ENCODE data around the gene GPR27. TPM values are rescaled to one million over a fixed set of nuclear protein-coding genes. Genes with fewer than 3 reads are reported as not detected.

GPR27 gene
- total RNA-seq, 1 experiment from 2014 or later: 15.5 TPM

- Histone ChIP-seq H3T11ph (ENCODE audit: low read length) (no peak overlapping the region), H3K4me2 (ENCODE audit: insufficient read depth, insufficient read length, low read length) (no peak overlapping the region), H3K4ac (ENCODE audit: low read depth, low read length) (no peak overlapping the region), H3K27ac (ENCODE audit: insufficient read length, low read depth, low read length) (no peak overlapping the region), H3K4me1 (ENCODE audit: insufficient read depth, low read length) (peaks cover 6% of the 10 kb centered on the region; the same call in 1 of the 2 replicates), H2BK5ac (ENCODE audit: insufficient read length, low read length) (no peak overlapping the region), H4K20me1 (ENCODE audit: control insufficient read depth, insufficient read depth, insufficient read length) (no peaks in the 10 kb centered on the region), H2BK12ac (ENCODE audit: insufficient read length, low read depth, low read length) (no peak overlapping the region), H4K91ac (ENCODE audit: insufficient read length, low read depth, low read length) (no peak overlapping the region), H3K23ac (ENCODE audit: insufficient read length, low read depth, low read length) (no peak overlapping the region), H4K5ac (ENCODE audit: insufficient read length, low read depth, low read length) (no peak overlapping the region), H3K56ac (ENCODE audit: insufficient read length, low read depth, low read length) (no peak overlapping the region), H2BK15ac (ENCODE audit: low read depth, low read length) (no peak overlapping the region), H3K23me2 (ENCODE audit: insufficient read length, low read depth, low read length, poor library complexity, severe bottlenecking) (no peaks in the 10 kb centered on the region), H2AK5ac (ENCODE audit: insufficient read length, low read length) (no peak overlapping the region), H3K79me1 (ENCODE audit: insufficient read depth, low read depth, low read length, poor library complexity, severe bottlenecking) (no peaks in the 10 kb centered on the region), H4K8ac (replicated peaks; ENCODE audit: insufficient read length, low read depth, low read length) (no peak overlapping the region), H3K9me3 (ENCODE audit: control insufficient read depth, low read depth, low read length) (no peaks in the 10 kb centered on the region), H3K9ac (ENCODE audit: extremely low read depth, insufficient read length, low read length) (no peak overlapping the region), H3K79me2 (ENCODE audit: insufficient read depth, low read length) (no peaks in the 10 kb centered on the region), H3K27me3 (ENCODE audit: insufficient read depth, low read length) (no peaks in the 10 kb centered on the region), H3K14ac (ENCODE audit: insufficient read depth, low read length) (no peak overlapping the region), H2BK20ac (ENCODE audit: low read depth, low read length, poor library complexity, severe bottlenecking) (no peak overlapping the region), H2BK120ac (ENCODE audit: low read depth, low read length, poor library complexity, severe bottlenecking) (no peak overlapping the region), H3K18ac (ENCODE audit: insufficient read length, low read depth, low read length) (no peak overlapping the region), H2AFZ (ENCODE audit: low read length) (no peak overlapping the region)
- Mint-ChIP-seq H3K36me3 (ENCODE audit: insufficient read depth in 1 of 3, low read depth in 3 of 3) (no peaks in the 10 kb centered on the region), H3K27ac (peak overlapping the region in 1 of 3 experiments; percentile 11; a peak in 1 of 7 replicates), H3K27me3 (ENCODE audit: low read depth) (no peaks in the 10 kb centered on the region; the same call in 1 of the 2 replicates), H3K9me3 (no peaks in the 10 kb centered on the region), H3K4me1 (peaks cover 40 to 44% of the 10 kb centered on the region in 2 experiments), H3K4me3 (no peak overlapping the region)
- WGBS (ENCODE audit: extremely low coverage, insufficient read length, low lambda C conversion rate): 100% methylated on average over 1 of the region's 2 CpGs
- no peak for DNase-seq
- TF ChIP-seq CTCF (conservative IDR thresholded peaks at IDR 0.05): no peak
Observed at GRCh38 chr3:71801986-71802385, 48.3 kb downstream of the GPR27 start.

Data from H9 (cell line).